G401.6 (cell line): ENCODE measurements around the gene TRIOBP.

Source experiments
- FAIRE-seq: peaks from 2 replicates; lab custom pipeline; 2012; peaks lifted over from hg19 to GRCh38; lab: Jason Lieb, UNC

Gene TRIOBP

GRCh38 chr22:37749831-37750595, 53.2 kb downstream of the TRIOBP start:
- FAIRE-seq: no peak

- FAIRE-seq: no peak
Measured at GRCh38 chr22:37750596-37751162, 53.8 kb downstream of the TRIOBP start.

GRCh38 chr22:37751449-37752188, 54.8 kb downstream of the TRIOBP start:
- no peak for FAIRE-seq

- FAIRE-seq: no peak
Measured at GRCh38 chr22:37752189-37753087, 55.6 kb downstream of the TRIOBP start.

- no peak for FAIRE-seq
Measured at GRCh38 chr22:37753746-37754145, 56.9 kb downstream of the TRIOBP start.

GRCh38 chr22:37757663-37758062, 60.8 kb downstream of the TRIOBP start:
- FAIRE-seq: no peak

GRCh38 chr22:37758694-37759093, 61.8 kb downstream of the TRIOBP start:
- FAIRE-seq: no peak

GRCh38 chr22:37759281-37759680, 62.4 kb downstream of the TRIOBP start:
- FAIRE-seq: no peak

- no peak for FAIRE-seq
Measured at GRCh38 chr22:37760152-37760551, 63.3 kb downstream of the TRIOBP start.

- FAIRE-seq: no peak
Measured at GRCh38 chr22:37762389-37762836, 65.6 kb downstream of the TRIOBP start.

- no peak for FAIRE-seq
Measured at GRCh38 chr22:37763012-37763411, 66.2 kb downstream of the TRIOBP start.

- FAIRE-seq: no peak
Measured at GRCh38 chr22:37763652-37764051, 66.8 kb downstream of the TRIOBP start.

- FAIRE-seq: no peak
Measured at GRCh38 chr22:37764622-37765021, 67.8 kb downstream of the TRIOBP start.

GRCh38 chr22:37765498-37765897, 68.7 kb downstream of the TRIOBP start:
- FAIRE-seq: no peak

GRCh38 chr22:37765953-37766576, 69.2 kb downstream of the TRIOBP start:
- FAIRE-seq: no peak

- FAIRE-seq: no peak
Measured at GRCh38 chr22:37768273-37768672, 71.4 kb downstream of the TRIOBP start.

GRCh38 chr22:37769056-37769455, 72.2 kb downstream of the TRIOBP start:
- no peak for FAIRE-seq

- FAIRE-seq: no peak
Measured at GRCh38 chr22:37771081-37771480, 74.2 kb downstream of the TRIOBP start.

GRCh38 chr22:37771702-37772427, 75.0 kb downstream of the TRIOBP start:
- FAIRE-seq: no peak

- no peak for FAIRE-seq
Measured at GRCh38 chr22:37774728-37775127, 77.9 kb downstream of the TRIOBP start.
